Stimulated activated CD8-positive, alpha-beta memory T cell treated with anti-CD3 and anti-CD28 coated beads, Interleukin-7, amount 100 ng/mL, for 4 hours (primary cell): ENCODE data around the gene RLIM.
"Not testable (repeated sequence)": the region's sequence is repeated elsewhere in the genome, so short reads cannot be mapped to it uniquely, and the experiment has no call there.

Experiments used
- DNase-seq, 2 donors: peaks; one replicate each; pipeline ENCODE4 v3.0.0-alpha.2; 2020; ENCODE audit warnings: low read depth in 2 of 2

RLIM gene

GRCh38 chrX:74614093-74614909 is at the start of gene RLIM:
Gene RLIM (minus strand): TSS chrX:74614624. CDS start chrX:74595977, 18,647 bp downstream.
- peak; percentile 86 to 89 for DNase-seq

GRCh38 chrX:74656079-74656745 is 41.8 kb upstream of the RLIM start:
- DNase-seq, result no peak

- DNase-seq, result not testable (repeated sequence)
Measured at GRCh38 chrX:74654953-74655352, 40.5 kb upstream of the RLIM start.

- DNase-seq, result no peak
Measured at GRCh38 chrX:74636749-74637314, 22.4 kb upstream of the RLIM start.

- no peak for DNase-seq
Measured at GRCh38 chrX:74613370-74614092, 893 bp downstream of the RLIM start.

- no peak for DNase-seq
Measured at GRCh38 chrX:74606799-74607198, 7.6 kb downstream of the RLIM start.

GRCh38 chrX:74606342-74606741 is 8.1 kb downstream of the RLIM start:
- DNase-seq, result no peak

GRCh38 chrX:74603040-74603439 is 11.4 kb downstream of the RLIM start:
- no peak for DNase-seq

- no peak for DNase-seq
Measured at GRCh38 chrX:74602142-74602541, 12.3 kb downstream of the RLIM start.

GRCh38 chrX:74593593-74593992 is 20.8 kb downstream of the RLIM start:
- DNase-seq, result no peak

GRCh38 chrX:74585766-74586165 is 28.7 kb downstream of the RLIM start:
- DNase-seq, result no peak

GRCh38 chrX:74579597-74580198 is 34.7 kb downstream of the RLIM start:
- DNase-seq, result no peak

- DNase-seq, result no peak
Measured at GRCh38 chrX:74578137-74578536, 36.3 kb downstream of the RLIM start.

GRCh38 chrX:74557378-74557777 is 57.0 kb downstream of the RLIM start:
- no peak for DNase-seq

GRCh38 chrX:74551934-74552333 is 62.5 kb downstream of the RLIM start:
- no peak for DNase-seq

- peak; percentile 68 to 78 for DNase-seq
Measured at GRCh38 chrX:74550295-74550802, 64.1 kb downstream of the RLIM start.

- no peak for DNase-seq
Measured at GRCh38 chrX:74546984-74547383, 67.4 kb downstream of the RLIM start.

- no peak for DNase-seq
Measured at GRCh38 chrX:74545880-74546523, 68.4 kb downstream of the RLIM start.

GRCh38 chrX:74540635-74541249 is 73.7 kb downstream of the RLIM start:
- DNase-seq, result no peak

GRCh38 chrX:74536832-74537371 is 77.5 kb downstream of the RLIM start:
- DNase-seq, result no peak
